ENCODE results near the gene DNAJC19.
"Not testable (repeated sequence)": the region's sequence is repeated elsewhere in the genome, so short reads cannot be mapped to it uniquely, and the experiment has no call there.

DNAJC19 gene

GRCh38 chr3:180986366-180986765 is 3.2 kb downstream of the DNAJC19 start:
- H3K27ac ChIP-seq (ENCODE audit: extremely low read depth, low read depth, low read length); H3K4me3 ChIP-seq (ENCODE audit: low read depth, low read length); CTCF ChIA-PET; H3K9me3 ChIP-seq (ENCODE audit: control insufficient read depth, insufficient read depth, low read depth, low read length); H3K4me1 ChIP-seq (ENCODE audit: control insufficient read depth, insufficient read depth, low read length): not testable (repeated sequence)
- POLR2A ChIA-PET = interaction anchor here (0.7 kb wide), 1 partner anchor 73 kb away, joined by 3 read pairs; no protein-coding TSS in a partner anchor
- H3K36me3 ChIP-seq (ENCODE audit: control insufficient read depth in 2 of 2, insufficient read depth in 1 of 2, low read length in 2 of 2) = peaks cover 0 to 58% of the 10 kb centered on the region in 2 experiments

GRCh38 chr3:180983136-180983535 is 6.4 kb downstream of the DNAJC19 start:
- TF ChIP-seq ZNF664 (tag by site-specific recombination; IDR thresholded peaks at IDR 0.05) (no peak), ZIC2 (tag by site-specific recombination; IDR thresholded peaks at IDR 0.05) (no peak), ZNF704 (tag by site-specific recombination; IDR thresholded peaks at IDR 0.05) (no peak), ZNF776 (tag by site-specific recombination; IDR thresholded peaks at IDR 0.05; ENCODE audit: borderline replicate concordance) (no peak), ZNF266 (tag by site-specific recombination; IDR thresholded peaks at IDR 0.05; ENCODE audit: low read depth) (no peak), ZNF324 (tag by site-specific recombination; IDR thresholded peaks at IDR 0.05) (no peak), FEZF1 (tag by site-specific recombination; IDR thresholded peaks at IDR 0.05) (no peak), ZNF677 (tag by site-specific recombination; IDR thresholded peaks at IDR 0.05) (no peak)
- H3K36me3 ChIP-seq (ENCODE audit: control insufficient read depth in 2 of 2, insufficient read depth in 1 of 2, low read length in 2 of 2) = peaks cover 0 to 75% of the 10 kb centered on the region in 2 experiments

GRCh38 chr3:180981912-180982311 is 7.6 kb downstream of the DNAJC19 start:
- ChIA-PET CTCF (no interaction called here), POLR2A (no interaction called here)
- Histone ChIP-seq H3K9me3 (ENCODE audit: control insufficient read depth, insufficient read depth, low read depth, low read length) (no peaks in the 10 kb centered on the region), H3K36me3 (ENCODE audit: control insufficient read depth in 2 of 2, insufficient read depth in 1 of 2, low read length in 2 of 2) (peaks cover 0 to 72% of the 10 kb centered on the region in 2 experiments), H3K27ac (ENCODE audit: extremely low read depth, low read depth, low read length) (no peak overlapping the region), H3K4me3 (ENCODE audit: low read depth, low read length) (no peak overlapping the region), H3K4me1 (ENCODE audit: control insufficient read depth, insufficient read depth, low read length) (no peaks in the 10 kb centered on the region)
- TF ChIP-seq KLF16 (tag by site-specific recombination; IDR thresholded peaks at IDR 0.05) (no peak), ZNF571 (tag by site-specific recombination; IDR thresholded peaks at IDR 0.05) (no peak), ZNF558 (tag by site-specific recombination; IDR thresholded peaks at IDR 0.05) (no peak), ZNF274 (IDR thresholded peaks at IDR 0.05; ENCODE audit: low read length) (no peak), ZNF274 (tag by site-specific recombination; IDR thresholded peaks at IDR 0.05; ENCODE audit: borderline replicate concordance) (no peak), SP2 (tag by site-specific recombination; IDR thresholded peaks at IDR 0.05) (no peak), ZBTB44 (tag by site-specific recombination; IDR thresholded peaks at IDR 0.05) (no peak), ZNF157 (tag by site-specific recombination; IDR thresholded peaks at IDR 0.05) (no peak), ZNF391 (tag by site-specific recombination; IDR thresholded peaks at IDR 0.05; ENCODE audit: borderline replicate concordance, low read depth) (no peak), ZNF747 (tag by site-specific recombination; IDR thresholded peaks at IDR 0.05) (no peak), ZNF37A (tag by site-specific recombination; IDR thresholded peaks at IDR 0.05) (no peak)

More at GRCh38 chr3:180983136-180983535, 6.4 kb downstream of the DNAJC19 start:
- Histone ChIP-seq H3K9me3 (ENCODE audit: control insufficient read depth, insufficient read depth, low read depth, low read length) (no peaks in the 10 kb centered on the region), H3K4me1 (ENCODE audit: control insufficient read depth, insufficient read depth, low read length) (no peaks in the 10 kb centered on the region), H3K4me3 (ENCODE audit: low read depth, low read length) (no peak overlapping the region), H3K27ac (ENCODE audit: extremely low read depth, low read depth, low read length) (no peak overlapping the region)
- ChIA-PET CTCF (interaction anchor here (0.5 to 0.9 kb wide), 3 partner anchors 71 to 183 kb away, joined by 3 to 4 read pairs (median 3); partner anchors contain the start of gene FXR1), POLR2A (no interaction called here)

Measured in HEK293 (cell line).